Neural cell (in vitro differentiated cells): ENCODE data around the gene STAP2. TPM values are rescaled to one million over a fixed set of nuclear protein-coding genes. Genes with fewer than 3 reads are reported as not detected.

Experiments used
- H2AFZ ChIP-seq: fragments of 200-600, 300-800 bp; sonication (generic), shearing (Covaris generic); 2 replicates; pipeline ENCODE4 v1.6.0; 2014; ENCODE audit warnings: low read depth, mild to moderate bottlenecking, antibody characterized with exemption, low read length, moderate library complexity
- H3F3A ChIP-seq: fragments of 200-600 bp; shearing (Covaris generic); 2 replicates; pipeline ENCODE4 v1.6.1; 2016; ENCODE audit warnings: mild to moderate bottlenecking, moderate library complexity, mixed read lengths, antibody characterized with exemption, low read length; ENCODE audit not compliant: insufficient read depth, poor library complexity, severe bottlenecking
- H3K27ac ChIP-seq: fragments of 200-600, 300-800 bp; sonication (generic), shearing (Covaris generic); 2 replicates; pipeline ENCODE4 v1.5.1; 2014; ENCODE audit warnings: mild to moderate bottlenecking, low read length, moderate library complexity
- H3K27me3 ChIP-seq: fragments of 300-800, 200-600 bp; sonication (generic), shearing (Covaris generic); 2 replicates; pipeline ENCODE4 v1.6.0; 2014; ENCODE audit warnings: mild to moderate bottlenecking, low read depth, low read length, moderate library complexity; ENCODE audit not compliant: insufficient read depth
- H3K36me3 ChIP-seq: fragments of 300-800, 200-600 bp; sonication (generic), shearing (Covaris generic); 2 replicates; pipeline ENCODE4 v1.5.1; 2014; ENCODE audit warnings: mild to moderate bottlenecking, antibody characterized with exemption, low read length, moderate library complexity; ENCODE audit not compliant: insufficient read depth
- H3K4me2 ChIP-seq: fragments of 300-800, 200-600 bp; sonication (generic), shearing (Covaris generic); 2 replicates; pipeline ENCODE4 v1.6.0; 2014; ENCODE audit warnings: mild to moderate bottlenecking, low read length
- H3K4me3 ChIP-seq: fragments of 300-800, 200-600 bp; sonication (generic), shearing (Covaris generic); 2 replicates; pipeline ENCODE4 v1.5.1; 2014; ENCODE audit warnings: mild to moderate bottlenecking, low read length, moderate library complexity
- H3K79me2 ChIP-seq: fragments of 200-600 bp; shearing (Covaris generic); replicated peaks from 2 replicates; pipeline ENCODE4 v1.6.0; 2014; ENCODE audit warnings: mild to moderate bottlenecking, low read length, moderate library complexity; ENCODE audit not compliant: insufficient read depth
- H3K9ac ChIP-seq: fragments of 300-800, 200-600 bp; sonication (generic), shearing (Covaris generic); 2 replicates; pipeline ENCODE4 v1.6.1; 2016; ENCODE audit warnings: mild to moderate bottlenecking, low read length, mixed read lengths
- H3K9me2 ChIP-seq: fragments of 200-600 bp; shearing (Covaris generic); 2 replicates; pipeline ENCODE4 v1.6.1; 2016; ENCODE audit warnings: mild to moderate bottlenecking, low read length, mixed read lengths; ENCODE audit not compliant: insufficient read depth
- H3K9me3 ChIP-seq: fragments of 200-600, 300-800 bp; sonication (generic), shearing (Covaris generic); 2 replicates; pipeline ENCODE4 v1.6.1; 2016; ENCODE audit warnings: mild to moderate bottlenecking, mixed run types, low read length, moderate library complexity, mixed read lengths
- H4K20me1 ChIP-seq: fragments of 200-600 bp; shearing (Covaris generic); 2 replicates; pipeline ENCODE4 v1.6.1; 2016; ENCODE audit warnings: mild to moderate bottlenecking, mixed run types; ENCODE audit not compliant: insufficient read depth
- CTCF ChIP-seq: fragments of 450-650 bp; IDR thresholded peaks from 2 replicates; pipeline ENCODE4 v1.5.1; 2014; ENCODE audit warnings: antibody characterized with exemption, mild to moderate bottlenecking, moderate library complexity; ENCODE audit not compliant: poor library complexity, severe bottlenecking
- EP300 ChIP-seq: fragments of 450-650 bp; conservative IDR thresholded peaks from 2 replicates; pipeline ENCODE4 v1.6.1; 2014; ENCODE audit warnings: antibody characterized with exemption, mild to moderate bottlenecking, moderate library complexity; ENCODE audit not compliant: poor library complexity, severe bottlenecking
- EZH2 ChIP-seq: fragments of 200-600, 300-800 bp; shearing (Covaris generic), sonication (generic); IDR thresholded peaks from 2 replicates; pipeline ENCODE4 v1.6.1; 2014; ENCODE audit warnings: antibody characterized with exemption, low read length, borderline replicate concordance, mild to moderate bottlenecking; ENCODE audit not compliant: insufficient read depth, poor library complexity, severe bottlenecking
- MXI1 ChIP-seq: fragments of 450-650 bp; conservative IDR thresholded peaks from 2 replicates; pipeline ENCODE4 v1.6.1; 2014; ENCODE audit warnings: antibody characterized with exemption, mild to moderate bottlenecking; ENCODE audit not compliant: poor library complexity, severe bottlenecking
- POLR2AphosphoS5 ChIP-seq: IDR thresholded peaks from 2 replicates; pipeline ENCODE4 v1.6.1; 2012
- RAD21 ChIP-seq: fragments of 450-650 bp; conservative IDR thresholded peaks from 2 replicates; pipeline ENCODE4 v1.6.1; 2014; ENCODE audit warnings: antibody characterized with exemption, mild to moderate bottlenecking, moderate library complexity
- REST ChIP-seq: IDR thresholded peaks from 2 replicates; pipeline ENCODE4 v1.6.1; 2012; ENCODE audit warnings: borderline replicate concordance
- SMC3 ChIP-seq: fragments of 450-650 bp; conservative IDR thresholded peaks from 2 replicates; pipeline ENCODE4 v1.6.1; 2014; ENCODE audit warnings: antibody characterized with exemption, mild to moderate bottlenecking, moderate library complexity; ENCODE audit not compliant: poor library complexity
- TAF1 ChIP-seq: IDR thresholded peaks from 2 replicates; pipeline ENCODE4 v1.6.1; 2012; ENCODE audit warnings: low read depth
- polyA plus RNA-seq: library from polyadenylated mRNA; depleted of rRNA; stranded (reverse); fragments of >200 nt; gene quantifications from 2 replicates; pipeline ENCODE4 v1.2.3, GENCODE V29; 2014

STAP2 gene
- polyA plus RNA-seq, 1 donor from 2014 or later: 0.16 TPM

GRCh38 chr19:4284974-4285373, 53.7 kb downstream of the STAP2 start:
- Histone ChIP-seq H3K9me3 (no peaks in the 10 kb centered on the region), H3K4me2 (no peak overlapping the region), H3K27ac (no peak overlapping the region), H3K9ac (no peak overlapping the region), H3K4me3 (no peak overlapping the region), H3K27me3 (no peaks in the 10 kb centered on the region), H3K79me2 (peaks cover 9% of the 10 kb centered on the region), H3K36me3 (no peaks in the 10 kb centered on the region), H3K9me2 (no peaks in the 10 kb centered on the region), H4K20me1 (no peaks in the 10 kb centered on the region), H3F3A (no peaks in the 10 kb centered on the region), H2AFZ (no peak overlapping the region)
- TF ChIP-seq POLR2AphosphoS5 (no peak), TAF1 (no peak), MXI1 (no peak), CTCF (no peak), EZH2 (no peak), SMC3 (no peak), EP300 (no peak), REST (no peak), RAD21 (no peak)

DNA sequence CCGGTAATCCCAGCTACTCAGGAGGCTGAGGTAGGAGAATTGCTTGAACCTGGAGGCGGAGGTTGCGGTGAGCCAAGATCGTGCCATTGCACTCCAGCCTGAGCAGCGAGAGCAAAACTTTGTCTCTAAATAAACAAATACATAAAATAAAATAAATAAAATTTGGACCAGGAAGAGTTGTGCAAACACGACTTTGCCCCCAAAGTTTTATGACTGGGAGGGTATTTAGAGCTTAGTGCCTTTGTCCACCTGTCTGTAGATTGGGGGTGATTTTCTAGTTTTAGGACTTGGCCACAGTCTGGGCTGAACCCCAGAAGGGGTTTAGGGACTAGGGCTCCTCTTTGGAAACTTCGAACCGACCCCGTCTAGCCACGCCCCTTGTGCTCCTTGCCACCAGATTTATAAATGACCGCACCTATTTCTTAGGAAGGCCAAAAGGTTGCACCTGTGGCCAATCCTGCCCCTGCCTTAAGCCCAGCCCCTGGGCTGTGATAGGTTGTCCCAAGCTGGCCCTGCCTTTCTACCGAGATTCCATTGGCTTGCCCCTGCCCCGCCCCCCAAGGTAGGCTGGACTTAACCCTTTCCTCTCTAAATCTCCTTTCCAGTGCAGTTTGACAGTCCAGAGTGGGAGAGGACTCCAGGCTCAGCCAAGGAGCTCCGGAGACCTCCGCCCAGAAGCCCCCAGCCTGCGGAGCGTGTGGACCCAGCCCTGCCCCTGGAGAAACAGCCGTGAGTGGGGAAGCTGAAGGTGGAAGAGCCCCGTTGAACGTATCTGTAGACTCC, 54.3 kb downstream of the STAP2 start:
- H3K4me2 ChIP-seq: no peak overlapping the region

More for the DNA sequence above, 54.3 kb downstream of the STAP2 start:
- TF ChIP-seq SMC3: no peak
- no peak for TF ChIP-seq REST
- no peak for TF ChIP-seq EZH2
- no peak for TF ChIP-seq CTCF
- TF ChIP-seq EP300: no peak
- no peak for TF ChIP-seq RAD21
- no peak for TF ChIP-seq POLR2AphosphoS5
- no peak for TF ChIP-seq TAF1
- H3K27ac ChIP-seq: no peak overlapping the region
- H4K20me1 ChIP-seq: no peaks in the 10 kb centered on the region
- no peaks in the 10 kb centered on the region for H3K27me3 ChIP-seq
- H3K9me2 ChIP-seq: no peaks in the 10 kb centered on the region
- H3F3A ChIP-seq: no peaks in the 10 kb centered on the region
- peaks cover 9% of the 10 kb centered on the region for H3K79me2 ChIP-seq
- no peaks in the 10 kb centered on the region for H3K36me3 ChIP-seq
- H2AFZ ChIP-seq: no peak overlapping the region
- H3K9me3 ChIP-seq: no peaks in the 10 kb centered on the region
- H3K4me3 ChIP-seq: no peak overlapping the region
- H3K9ac ChIP-seq: no peak overlapping the region
